ENCODE data around the gene SAP30BP. TPM values are rescaled to one million over a fixed set of nuclear protein-coding genes. Genes with fewer than 3 reads are reported as not detected.

Gene SAP30BP
- total RNA-seq, 1 experiment from 2014 or later: 149 TPM

DNA sequence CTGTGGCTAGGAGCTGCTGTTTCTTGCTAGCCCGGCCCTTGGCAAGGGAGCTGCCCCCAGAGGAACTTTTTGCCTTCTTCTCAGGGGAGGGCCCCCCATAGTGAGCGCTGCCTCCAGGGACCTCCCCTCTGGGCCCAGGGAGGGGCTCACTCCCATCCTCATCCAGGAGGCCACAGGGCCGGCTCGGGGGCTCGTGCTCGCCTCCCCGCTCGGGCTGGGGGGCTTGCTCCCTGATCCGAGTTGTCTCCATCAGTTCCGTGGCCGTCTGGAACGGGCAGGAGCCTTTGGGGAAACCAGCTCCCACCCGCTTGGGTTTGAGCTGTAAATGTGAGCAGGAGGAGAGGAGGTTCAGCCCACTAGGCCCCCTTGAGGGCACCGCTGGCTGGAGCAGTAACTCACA, 38.0 kb upstream of the SAP30BP start:
- no peak overlapping the region for H3K4me3 ChIP-seq (replicated peaks in 1 of 2; ENCODE audit: low read depth in 1 of 2, low read length in 2 of 2)
- no peak for DNase-seq (ENCODE audit: low read depth, low spot score)
- ATAC-seq: no peak
- no peaks in the 10 kb centered on the region for H3K79me2 ChIP-seq (ENCODE audit: insufficient read depth, low read length)
- no peak overlapping the region for H3K4me2 ChIP-seq (ENCODE audit: low read length)
- BruUV-seq (replicated peaks): no TSS peak
- H3K27ac ChIP-seq (ENCODE audit: low read depth, low read length): no peak overlapping the region
- POLR2A ChIA-PET: interaction anchor here (1.1 to 1.2 kb wide), 2 partner anchors 28 to 91 kb away, joined by 3 to 5 read pairs; no protein-coding TSS in a partner anchor
- H3K36me3 ChIP-seq (ENCODE audit: control insufficient read depth in 1 of 2, insufficient read depth in 2 of 2, low read length in 2 of 2): no peaks in the 10 kb centered on the region
- TF ChIP-seq SIN3A (IDR thresholded peaks at IDR 0.05; ENCODE audit: low read depth) (no peak), TCF7L2 (IDR thresholded peaks at IDR 0.05; ENCODE audit: borderline replicate concordance, extremely low read depth, insufficient read depth, insufficient read length) (no peak), EGR1 (IDR thresholded peaks at IDR 0.05; ENCODE audit: low read depth) (no peak), CEBPB (IDR thresholded peaks at IDR 0.05; ENCODE audit: low read depth) (no peak), EZH2 (IDR thresholded peaks at IDR 0.05) (no peak), EZH2phosphoT487 (IDR thresholded peaks at IDR 0.05; ENCODE audit: borderline replicate concordance) (no peak), FOSL1 (IDR thresholded peaks at IDR 0.05; ENCODE audit: low read depth) (no peak), RAD21 (IDR thresholded peaks at IDR 0.05; ENCODE audit: low read depth) (no peak), CBX3 (IDR thresholded peaks at IDR 0.05; ENCODE audit: low read depth) (no peak), POLR2A (IDR thresholded peaks at IDR 0.05; ENCODE audit: borderline replicate concordance, extremely low read depth, insufficient read depth, insufficient read length) (no peak), ZFX (IDR thresholded peaks at IDR 0.05) (no peak), SP1 (IDR thresholded peaks at IDR 0.05; ENCODE audit: low read depth) (no peak)
- TF ChIP-seq, protein P1, sequence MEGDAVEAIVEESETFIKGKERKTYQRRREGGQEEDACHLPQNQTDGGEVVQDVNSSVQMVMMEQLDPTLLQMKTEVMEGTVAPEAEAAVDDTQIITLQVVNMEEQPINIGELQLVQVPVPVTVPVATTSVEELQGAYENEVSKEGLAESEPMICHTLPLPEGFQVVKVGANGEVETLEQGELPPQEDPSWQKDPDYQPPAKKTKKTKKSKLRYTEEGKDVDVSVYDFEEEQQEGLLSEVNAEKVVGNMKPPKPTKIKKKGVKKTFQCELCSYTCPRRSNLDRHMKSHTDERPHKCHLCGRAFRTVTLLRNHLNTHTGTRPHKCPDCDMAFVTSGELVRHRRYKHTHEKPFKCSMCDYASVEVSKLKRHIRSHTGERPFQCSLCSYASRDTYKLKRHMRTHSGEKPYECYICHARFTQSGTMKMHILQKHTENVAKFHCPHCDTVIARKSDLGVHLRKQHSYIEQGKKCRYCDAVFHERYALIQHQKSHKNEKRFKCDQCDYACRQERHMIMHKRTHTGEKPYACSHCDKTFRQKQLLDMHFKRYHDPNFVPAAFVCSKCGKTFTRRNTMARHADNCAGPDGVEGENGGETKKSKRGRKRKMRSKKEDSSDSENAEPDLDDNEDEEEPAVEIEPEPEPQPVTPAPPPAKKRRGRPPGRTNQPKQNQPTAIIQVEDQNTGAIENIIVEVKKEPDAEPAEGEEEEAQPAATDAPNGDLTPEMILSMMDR (IDR thresholded peaks at IDR 0.05 in 2 of 3, conservative IDR thresholded peaks at IDR 0.05 in 1 of 3; ENCODE audit: borderline replicate concordance in 1 of 3, insufficient read depth in 1 of 3, low read depth in 2 of 3, low read length in 2 of 3): no peak
- TF ChIP-seq, protein P2, sequence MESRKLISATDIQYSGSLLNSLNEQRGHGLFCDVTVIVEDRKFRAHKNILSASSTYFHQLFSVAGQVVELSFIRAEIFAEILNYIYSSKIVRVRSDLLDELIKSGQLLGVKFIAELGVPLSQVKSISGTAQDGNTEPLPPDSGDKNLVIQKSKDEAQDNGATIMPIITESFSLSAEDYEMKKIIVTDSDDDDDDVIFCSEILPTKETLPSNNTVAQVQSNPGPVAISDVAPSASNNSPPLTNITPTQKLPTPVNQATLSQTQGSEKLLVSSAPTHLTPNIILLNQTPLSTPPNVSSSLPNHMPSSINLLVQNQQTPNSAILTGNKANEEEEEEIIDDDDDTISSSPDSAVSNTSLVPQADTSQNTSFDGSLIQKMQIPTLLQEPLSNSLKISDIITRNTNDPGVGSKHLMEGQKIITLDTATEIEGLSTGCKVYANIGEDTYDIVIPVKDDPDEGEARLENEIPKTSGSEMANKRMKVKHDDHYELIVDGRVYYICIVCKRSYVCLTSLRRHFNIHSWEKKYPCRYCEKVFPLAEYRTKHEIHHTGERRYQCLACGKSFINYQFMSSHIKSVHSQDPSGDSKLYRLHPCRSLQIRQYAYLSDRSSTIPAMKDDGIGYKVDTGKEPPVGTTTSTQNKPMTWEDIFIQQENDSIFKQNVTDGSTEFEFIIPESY (IDR thresholded peaks at IDR 0.05; ENCODE audit: extremely low read depth, insufficient replicate concordance, low read length): no peak
- TF ChIP-seq, protein P3, sequence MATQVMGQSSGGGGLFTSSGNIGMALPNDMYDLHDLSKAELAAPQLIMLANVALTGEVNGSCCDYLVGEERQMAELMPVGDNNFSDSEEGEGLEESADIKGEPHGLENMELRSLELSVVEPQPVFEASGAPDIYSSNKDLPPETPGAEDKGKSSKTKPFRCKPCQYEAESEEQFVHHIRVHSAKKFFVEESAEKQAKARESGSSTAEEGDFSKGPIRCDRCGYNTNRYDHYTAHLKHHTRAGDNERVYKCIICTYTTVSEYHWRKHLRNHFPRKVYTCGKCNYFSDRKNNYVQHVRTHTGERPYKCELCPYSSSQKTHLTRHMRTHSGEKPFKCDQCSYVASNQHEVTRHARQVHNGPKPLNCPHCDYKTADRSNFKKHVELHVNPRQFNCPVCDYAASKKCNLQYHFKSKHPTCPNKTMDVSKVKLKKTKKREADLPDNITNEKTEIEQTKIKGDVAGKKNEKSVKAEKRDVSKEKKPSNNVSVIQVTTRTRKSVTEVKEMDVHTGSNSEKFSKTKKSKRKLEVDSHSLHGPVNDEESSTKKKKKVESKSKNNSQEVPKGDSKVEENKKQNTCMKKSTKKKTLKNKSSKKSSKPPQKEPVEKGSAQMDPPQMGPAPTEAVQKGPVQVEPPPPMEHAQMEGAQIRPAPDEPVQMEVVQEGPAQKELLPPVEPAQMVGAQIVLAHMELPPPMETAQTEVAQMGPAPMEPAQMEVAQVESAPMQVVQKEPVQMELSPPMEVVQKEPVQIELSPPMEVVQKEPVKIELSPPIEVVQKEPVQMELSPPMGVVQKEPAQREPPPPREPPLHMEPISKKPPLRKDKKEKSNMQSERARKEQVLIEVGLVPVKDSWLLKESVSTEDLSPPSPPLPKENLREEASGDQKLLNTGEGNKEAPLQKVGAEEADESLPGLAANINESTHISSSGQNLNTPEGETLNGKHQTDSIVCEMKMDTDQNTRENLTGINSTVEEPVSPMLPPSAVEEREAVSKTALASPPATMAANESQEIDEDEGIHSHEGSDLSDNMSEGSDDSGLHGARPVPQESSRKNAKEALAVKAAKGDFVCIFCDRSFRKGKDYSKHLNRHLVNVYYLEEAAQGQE (IDR thresholded peaks at IDR 0.05; ENCODE audit: low read depth): no peak
- no peaks in the 10 kb centered on the region for H3K9me3 ChIP-seq (ENCODE audit: control insufficient read depth in 1 of 2, insufficient read depth in 1 of 2, low read depth in 1 of 2, low read length in 2 of 2)
- intact Hi-C loops (cut with micrococcal nuclease): no loop called here
- no peak overlapping the region for H3K9ac ChIP-seq (ENCODE audit: low read length)
- CTCF ChIA-PET: interaction anchor here (1.3 to 2.4 kb wide), 4 partner anchors 9 to 119 kb away, joined by 3 to 12 read pairs (median 7); a partner anchor contains a TSS
- H3K9me2 ChIP-seq (ENCODE audit: insufficient read depth): no peaks in the 10 kb centered on the region
- RAD21 ChIA-PET (ENCODE audit: low non-redundant PET in 1 of 2, low total read pairs in 2 of 2, uncharacterized antibody in 2 of 2, unreplicated experiment in 2 of 2): interaction anchor here in 1 of 2 experiments (1.4 kb wide), 1 partner anchor 121 kb away, joined by 4 read pairs; no protein-coding TSS in a partner anchor
- H3K4me1 ChIP-seq (ENCODE audit: control insufficient read depth in 1 of 2, insufficient read depth in 2 of 2, low read length in 2 of 2): peaks cover 12 to 17% of the 10 kb centered on the region in 2 experiments
- H4K20me1 ChIP-seq (ENCODE audit: insufficient read depth): no peaks in the 10 kb centered on the region
- no peak overlapping the region for H2AFZ ChIP-seq (ENCODE audit: low read depth, low read length, poor library complexity, severe bottlenecking)
- no peaks in the 10 kb centered on the region for H3K27me3 ChIP-seq (ENCODE audit: insufficient read depth, low read length)
